ENCODE measurements around the gene AEBP2. TPM values are rescaled to one million over a fixed set of nuclear protein-coding genes. Genes with fewer than 3 reads are reported as not detected.
"Not testable (repeated sequence)": the region's sequence is repeated elsewhere in the genome, so short reads cannot be mapped to it uniquely, and the experiment has no call there.

The AEBP2 gene
- total RNA-seq, 1 experiment from 2014 or later, result 31.6 TPM

- H3K4me3 ChIP-seq (ENCODE audit: low read length); DNase-seq; H3K9me2 ChIP-seq (replicated peaks; ENCODE audit: insufficient read depth, low read length); H3K4me1 ChIP-seq (ENCODE audit: low read length); H3K9me3 ChIP-seq (ENCODE audit: low read length); H3K4me2 ChIP-seq (ENCODE audit: low read depth, low read length, poor library complexity, severe bottlenecking); H4K20me1 ChIP-seq (ENCODE audit: insufficient read depth, low read depth, low read length); H2AFZ ChIP-seq (ENCODE audit: low read length); H3K27me3 ChIP-seq (ENCODE audit: low read length); H3K27ac ChIP-seq (ENCODE audit: low read length); H3K9ac ChIP-seq (ENCODE audit: low read length): not testable (repeated sequence)
- Histone ChIP-seq H3K36me3 (ENCODE audit: insufficient read depth, low read length) (peaks cover 63% of the 10 kb centered on the region), H3K79me2 (ENCODE audit: low read length) (peaks cover 98% of the 10 kb centered on the region)
Measured at GRCh38 chr12:19475884-19476505, 36.7 kb downstream of the AEBP2 start.

- Histone ChIP-seq H3K27ac (ENCODE audit: low read length) (no peak overlapping the region), H3K27me3 (ENCODE audit: low read length) (no peaks in the 10 kb centered on the region), H3K9me2 (replicated peaks; ENCODE audit: insufficient read depth, low read length) (no peaks in the 10 kb centered on the region), H3K36me3 (ENCODE audit: insufficient read depth, low read length) (peaks cover 57% of the 10 kb centered on the region), H3K79me2 (ENCODE audit: low read length) (peaks cover 98% of the 10 kb centered on the region), H4K20me1 (ENCODE audit: insufficient read depth, low read depth, low read length) (0 out of 2 replicates have a peak, but pooled peaks cover 2% of the 10 kb centered on the region), H3K9ac (ENCODE audit: low read length) (no peak overlapping the region), H3K4me3 (ENCODE audit: low read length) (no peak overlapping the region), H3K4me1 (ENCODE audit: low read length) (no peaks in the 10 kb centered on the region), H2AFZ (ENCODE audit: low read length) (no peak overlapping the region), H3K4me2 (ENCODE audit: low read depth, low read length, poor library complexity, severe bottlenecking) (no peak overlapping the region), H3K9me3 (ENCODE audit: low read length) (no peaks in the 10 kb centered on the region)
- no peak for DNase-seq
Measured at GRCh38 chr12:19477071-19477470, 37.8 kb downstream of the AEBP2 start.

- no peak for DNase-seq
- no peaks in the 10 kb centered on the region for H3K27me3 ChIP-seq (ENCODE audit: low read length)
- H3K36me3 ChIP-seq (ENCODE audit: insufficient read depth, low read length), result peaks cover 36% of the 10 kb centered on the region
- peaks cover 99% of the 10 kb centered on the region for H3K79me2 ChIP-seq (ENCODE audit: low read length)
- no peaks in the 10 kb centered on the region for H3K9me3 ChIP-seq (ENCODE audit: low read length)
- H3K9me2 ChIP-seq (replicated peaks; ENCODE audit: insufficient read depth, low read length), result no peaks in the 10 kb centered on the region
- no peak overlapping the region for H3K9ac ChIP-seq (ENCODE audit: low read length)
- no peaks in the 10 kb centered on the region for H3K4me1 ChIP-seq (ENCODE audit: low read length)
- no peak overlapping the region for H3K27ac ChIP-seq (ENCODE audit: low read length)
- no peak overlapping the region for H3K4me2 ChIP-seq (ENCODE audit: low read depth, low read length, poor library complexity, severe bottlenecking)
- peaks cover 14% of the 10 kb centered on the region; the same call in 1 of the 2 replicates for H4K20me1 ChIP-seq (ENCODE audit: insufficient read depth, low read depth, low read length)
- H2AFZ ChIP-seq (ENCODE audit: low read length), result no peak overlapping the region
- H3K4me3 ChIP-seq (ENCODE audit: low read length), result no peak overlapping the region
Measured at GRCh38 chr12:19480459-19480858, 41.2 kb downstream of the AEBP2 start.

- peaks cover 99% of the 10 kb centered on the region for H3K79me2 ChIP-seq (ENCODE audit: low read length)
- no peak overlapping the region for H3K27ac ChIP-seq (ENCODE audit: low read length)
- peaks cover 22% of the 10 kb centered on the region for H3K36me3 ChIP-seq (ENCODE audit: insufficient read depth, low read length)
- no peaks in the 10 kb centered on the region for H3K27me3 ChIP-seq (ENCODE audit: low read length)
- H4K20me1 ChIP-seq (ENCODE audit: insufficient read depth, low read depth, low read length), result peaks cover 14% of the 10 kb centered on the region; the same call in 1 of the 2 replicates
- H2AFZ ChIP-seq (ENCODE audit: low read length), result no peak overlapping the region
- H3K9ac ChIP-seq (ENCODE audit: low read length), result no peak overlapping the region
- DNase-seq, result no peak
- H3K4me3 ChIP-seq (ENCODE audit: low read length), result no peak overlapping the region
- H3K4me1 ChIP-seq (ENCODE audit: low read length), result no peaks in the 10 kb centered on the region
- no peaks in the 10 kb centered on the region for H3K9me2 ChIP-seq (replicated peaks; ENCODE audit: insufficient read depth, low read length)
- no peaks in the 10 kb centered on the region for H3K9me3 ChIP-seq (ENCODE audit: low read length)
- H3K4me2 ChIP-seq (ENCODE audit: low read depth, low read length, poor library complexity, severe bottlenecking), result no peak overlapping the region
Measured at GRCh38 chr12:19482036-19482435, 42.7 kb downstream of the AEBP2 start.

GRCh38 chr12:19482551-19483109, 43.3 kb downstream of the AEBP2 start:
- Histone ChIP-seq H3K27ac (ENCODE audit: low read length) (no peak overlapping the region), H3K9ac (ENCODE audit: low read length) (no peak overlapping the region), H3K79me2 (ENCODE audit: low read length) (peaks cover 99% of the 10 kb centered on the region), H3K4me3 (ENCODE audit: low read length) (no peak overlapping the region), H3K4me2 (ENCODE audit: low read depth, low read length, poor library complexity, severe bottlenecking) (no peak overlapping the region), H3K36me3 (ENCODE audit: insufficient read depth, low read length) (peaks cover 19% of the 10 kb centered on the region), H3K27me3 (ENCODE audit: low read length) (no peaks in the 10 kb centered on the region), H3K4me1 (ENCODE audit: low read length) (no peaks in the 10 kb centered on the region), H3K9me3 (ENCODE audit: low read length) (no peaks in the 10 kb centered on the region), H3K9me2 (replicated peaks; ENCODE audit: insufficient read depth, low read length) (no peaks in the 10 kb centered on the region), H2AFZ (ENCODE audit: low read length) (no peak overlapping the region), H4K20me1 (ENCODE audit: insufficient read depth, low read depth, low read length) (peaks cover 14% of the 10 kb centered on the region; the same call in 1 of the 2 replicates)
- no peak for DNase-seq

- H3K9me3 ChIP-seq (ENCODE audit: low read length), result no peaks in the 10 kb centered on the region
- H3K27ac ChIP-seq (ENCODE audit: low read length), result no peak overlapping the region
- no peaks in the 10 kb centered on the region for H3K4me1 ChIP-seq (ENCODE audit: low read length)
- no peaks in the 10 kb centered on the region for H3K9me2 ChIP-seq (replicated peaks; ENCODE audit: insufficient read depth, low read length)
- no peak overlapping the region for H2AFZ ChIP-seq (ENCODE audit: low read length)
- H3K4me2 ChIP-seq (ENCODE audit: low read depth, low read length, poor library complexity, severe bottlenecking), result no peak overlapping the region
- no peak overlapping the region for H3K9ac ChIP-seq (ENCODE audit: low read length)
- no peaks in the 10 kb centered on the region for H3K27me3 ChIP-seq (ENCODE audit: low read length)
- peaks cover 14% of the 10 kb centered on the region; the same call in 1 of the 2 replicates for H4K20me1 ChIP-seq (ENCODE audit: insufficient read depth, low read depth, low read length)
- no peak for DNase-seq
- peaks cover 99% of the 10 kb centered on the region for H3K79me2 ChIP-seq (ENCODE audit: low read length)
- H3K36me3 ChIP-seq (ENCODE audit: insufficient read depth, low read length), result peaks cover 9% of the 10 kb centered on the region
- H3K4me3 ChIP-seq (ENCODE audit: low read length), result no peak overlapping the region
Measured at GRCh38 chr12:19483727-19484126, 44.4 kb downstream of the AEBP2 start.

- H3K4me2 ChIP-seq (ENCODE audit: low read depth, low read length, poor library complexity, severe bottlenecking), result no peak overlapping the region
- no peak for DNase-seq
- H3K9me3 ChIP-seq (ENCODE audit: low read length), result no peaks in the 10 kb centered on the region
- peaks cover 14% of the 10 kb centered on the region; the same call in 1 of the 2 replicates for H4K20me1 ChIP-seq (ENCODE audit: insufficient read depth, low read depth, low read length)
- no peaks in the 10 kb centered on the region for H3K9me2 ChIP-seq (replicated peaks; ENCODE audit: insufficient read depth, low read length)
- H3K27me3 ChIP-seq (ENCODE audit: low read length), result no peaks in the 10 kb centered on the region
- H3K27ac ChIP-seq (ENCODE audit: low read length), result no peak overlapping the region
- peaks cover 4% of the 10 kb centered on the region; the same call in 1 of the 2 replicates for H3K36me3 ChIP-seq (ENCODE audit: insufficient read depth, low read length)
- H3K9ac ChIP-seq (ENCODE audit: low read length), result no peak overlapping the region
- no peak overlapping the region for H3K4me3 ChIP-seq (ENCODE audit: low read length)
- H3K79me2 ChIP-seq (ENCODE audit: low read length), result peaks cover 99% of the 10 kb centered on the region
- peaks cover 8% of the 10 kb centered on the region for H3K4me1 ChIP-seq (ENCODE audit: low read length)
- no peak overlapping the region for H2AFZ ChIP-seq (ENCODE audit: low read length)
Measured at GRCh38 chr12:19484738-19485137, 45.4 kb downstream of the AEBP2 start.

GRCh38 chr12:19485240-19485639, 45.9 kb downstream of the AEBP2 start:
- Histone ChIP-seq H3K9me2 (replicated peaks; ENCODE audit: insufficient read depth, low read length) (no peaks in the 10 kb centered on the region), H4K20me1 (ENCODE audit: insufficient read depth, low read depth, low read length) (peaks cover 14% of the 10 kb centered on the region; the same call in 1 of the 2 replicates), H3K9me3 (ENCODE audit: low read length) (no peaks in the 10 kb centered on the region), H3K27ac (ENCODE audit: low read length) (no peak overlapping the region), H3K9ac (ENCODE audit: low read length) (no peak overlapping the region), H2AFZ (ENCODE audit: low read length) (no peak overlapping the region), H3K4me3 (ENCODE audit: low read length) (no peak overlapping the region), H3K27me3 (ENCODE audit: low read length) (no peaks in the 10 kb centered on the region), H3K4me1 (ENCODE audit: low read length) (peaks cover 12% of the 10 kb centered on the region), H3K79me2 (ENCODE audit: low read length) (peaks cover 99% of the 10 kb centered on the region), H3K4me2 (ENCODE audit: low read depth, low read length, poor library complexity, severe bottlenecking) (no peak overlapping the region), H3K36me3 (ENCODE audit: insufficient read depth, low read length) (peaks cover 4% of the 10 kb centered on the region; the same call in 1 of the 2 replicates)
- no peak for DNase-seq

Data from Karpas-422 (cell line).